ENCODE data around the gene IAPP. TPM values are rescaled to one million over a fixed set of nuclear protein-coding genes. Genes with fewer than 3 reads are reported as not detected.
A peak's percentile ranks its signal among the peaks of the same experiment; 100 is the strongest.
"Not testable (repeated sequence)": the region's sequence is repeated elsewhere in the genome, so short reads cannot be mapped to it uniquely, and the experiment has no call there.

IAPP gene
- total RNA-seq, 1 donor from 2014 or later = not detected

DNA sequence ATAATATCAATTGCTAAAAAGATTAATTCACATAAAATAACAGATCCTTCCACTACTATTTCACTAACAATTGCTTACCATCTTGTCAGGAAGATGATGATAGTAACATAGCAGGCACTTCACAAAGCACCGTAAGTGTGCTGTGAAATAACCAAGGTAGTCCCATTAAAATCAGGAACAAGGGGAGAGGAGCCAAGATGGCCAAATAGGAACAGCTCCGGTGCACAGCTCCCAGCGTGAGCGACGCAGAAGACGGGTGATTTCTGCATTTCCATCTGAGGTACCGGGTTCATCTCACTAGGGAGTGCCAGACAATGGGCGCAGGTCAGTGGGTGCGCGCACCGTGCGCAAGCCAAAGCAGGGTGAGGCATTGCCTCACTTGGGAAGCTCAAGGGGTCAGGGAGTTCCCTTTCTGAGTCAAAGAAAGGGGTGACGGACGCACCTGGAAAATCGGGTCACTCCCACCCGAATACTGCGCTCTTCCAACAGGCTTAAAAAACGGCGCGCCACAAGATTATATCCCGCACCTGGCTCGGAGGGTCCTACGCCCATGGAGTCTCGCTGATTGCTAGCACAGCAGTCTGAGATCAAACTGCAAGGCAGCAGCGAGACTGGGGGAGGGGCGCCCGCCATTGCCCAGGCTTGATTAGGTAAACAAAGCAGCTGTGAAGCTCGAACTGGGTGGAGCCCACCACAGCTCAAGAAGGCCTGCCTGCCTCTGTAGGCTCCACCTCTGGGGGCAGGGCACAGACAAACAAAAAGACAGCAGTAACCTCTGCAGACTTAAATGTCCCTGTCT lies 22.3 kb downstream of the IAPP start:
- not testable (repeated sequence) for H3K4me1 ChIP-seq (ENCODE audit: insufficient read depth, low read length); H3K4me1 Mint-ChIP-seq (ENCODE audit: low read depth, unreplicated experiment); H3K9me3 ChIP-seq (ENCODE audit: insufficient read depth, low read depth, low read length); H3K27me3 Mint-ChIP-seq (ENCODE audit: low read depth, unreplicated experiment); H3K79me2 ChIP-seq (ENCODE audit: insufficient read depth, low read length); H2AFZ ChIP-seq (ENCODE audit: low read depth, low read length); H3K27ac Mint-ChIP-seq (ENCODE audit: unreplicated experiment); H3K36me3 ChIP-seq (ENCODE audit: insufficient read depth, low read length); FAIRE-seq; H3K4me3 Mint-ChIP-seq (ENCODE audit: unreplicated experiment); H3K4me3 ChIP-seq (ENCODE audit: insufficient read depth, low read depth, low read length); DNase-seq (ENCODE audit: low read depth); H3K27ac ChIP-seq (ENCODE audit: low read depth, low read length); H3K9ac ChIP-seq (ENCODE audit: low read length); H3K36me3 Mint-ChIP-seq (ENCODE audit: low read depth, unreplicated experiment); H3K4me2 ChIP-seq (ENCODE audit: low read length); H3K27me3 ChIP-seq (ENCODE audit: insufficient read depth, low read length); H4K20me1 ChIP-seq (ENCODE audit: insufficient read depth, low read length); H3K9me3 Mint-ChIP-seq (ENCODE audit: unreplicated experiment)

- H3K4me1 Mint-ChIP-seq (ENCODE audit: low read depth, unreplicated experiment) = peaks cover 14% of the 10 kb centered on the region
- H3K36me3 Mint-ChIP-seq (ENCODE audit: low read depth, unreplicated experiment) = no peaks in the 10 kb centered on the region
- TF ChIP-seq, protein P1, sequence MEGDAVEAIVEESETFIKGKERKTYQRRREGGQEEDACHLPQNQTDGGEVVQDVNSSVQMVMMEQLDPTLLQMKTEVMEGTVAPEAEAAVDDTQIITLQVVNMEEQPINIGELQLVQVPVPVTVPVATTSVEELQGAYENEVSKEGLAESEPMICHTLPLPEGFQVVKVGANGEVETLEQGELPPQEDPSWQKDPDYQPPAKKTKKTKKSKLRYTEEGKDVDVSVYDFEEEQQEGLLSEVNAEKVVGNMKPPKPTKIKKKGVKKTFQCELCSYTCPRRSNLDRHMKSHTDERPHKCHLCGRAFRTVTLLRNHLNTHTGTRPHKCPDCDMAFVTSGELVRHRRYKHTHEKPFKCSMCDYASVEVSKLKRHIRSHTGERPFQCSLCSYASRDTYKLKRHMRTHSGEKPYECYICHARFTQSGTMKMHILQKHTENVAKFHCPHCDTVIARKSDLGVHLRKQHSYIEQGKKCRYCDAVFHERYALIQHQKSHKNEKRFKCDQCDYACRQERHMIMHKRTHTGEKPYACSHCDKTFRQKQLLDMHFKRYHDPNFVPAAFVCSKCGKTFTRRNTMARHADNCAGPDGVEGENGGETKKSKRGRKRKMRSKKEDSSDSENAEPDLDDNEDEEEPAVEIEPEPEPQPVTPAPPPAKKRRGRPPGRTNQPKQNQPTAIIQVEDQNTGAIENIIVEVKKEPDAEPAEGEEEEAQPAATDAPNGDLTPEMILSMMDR (IDR thresholded peaks at IDR 0.05; ENCODE audit: insufficient read depth, low read depth, low read length) = no peak
- no peak for TF ChIP-seq EZH2 (IDR thresholded peaks at IDR 0.05; ENCODE audit: insufficient read depth, low read length)
- H2AFZ ChIP-seq (ENCODE audit: low read depth, low read length) = peak overlapping the region; percentile 39
- DNase-seq (ENCODE audit: low read depth) (peak; percentile 13), FAIRE-seq (no peak)
- no peak overlapping the region for H3K4me3 Mint-ChIP-seq (ENCODE audit: unreplicated experiment)
- H3K4me1 ChIP-seq (ENCODE audit: insufficient read depth, low read length) = peaks cover 5% of the 10 kb centered on the region
- H3K79me2 ChIP-seq (ENCODE audit: insufficient read depth, low read length) = no peaks in the 10 kb centered on the region
- H3K27me3 Mint-ChIP-seq (ENCODE audit: low read depth, unreplicated experiment) = no peaks in the 10 kb centered on the region
- no peak overlapping the region for H3K27ac ChIP-seq (ENCODE audit: low read depth, low read length)
- no peak overlapping the region for H3K4me3 ChIP-seq (ENCODE audit: insufficient read depth, low read depth, low read length)
- H3K27me3 ChIP-seq (ENCODE audit: insufficient read depth, low read length) = no peaks in the 10 kb centered on the region
- H3K9me3 ChIP-seq (ENCODE audit: insufficient read depth, low read depth, low read length) = no peaks in the 10 kb centered on the region
- no peak overlapping the region for H3K4me2 ChIP-seq (ENCODE audit: low read length)
- H3K9me3 Mint-ChIP-seq (ENCODE audit: unreplicated experiment) = no peaks in the 10 kb centered on the region
- no peaks in the 10 kb centered on the region for H3K36me3 ChIP-seq (ENCODE audit: insufficient read depth, low read length)
- H3K9ac ChIP-seq (ENCODE audit: low read length) = no peak overlapping the region
- H3K27ac Mint-ChIP-seq (ENCODE audit: unreplicated experiment) = peak overlapping the region; percentile 15
- no peaks in the 10 kb centered on the region for H4K20me1 ChIP-seq (ENCODE audit: insufficient read depth, low read length)
These were observed 40.9 kb downstream of the IAPP start for GRCh38 chr12:21413369-21414277.

DNA sequence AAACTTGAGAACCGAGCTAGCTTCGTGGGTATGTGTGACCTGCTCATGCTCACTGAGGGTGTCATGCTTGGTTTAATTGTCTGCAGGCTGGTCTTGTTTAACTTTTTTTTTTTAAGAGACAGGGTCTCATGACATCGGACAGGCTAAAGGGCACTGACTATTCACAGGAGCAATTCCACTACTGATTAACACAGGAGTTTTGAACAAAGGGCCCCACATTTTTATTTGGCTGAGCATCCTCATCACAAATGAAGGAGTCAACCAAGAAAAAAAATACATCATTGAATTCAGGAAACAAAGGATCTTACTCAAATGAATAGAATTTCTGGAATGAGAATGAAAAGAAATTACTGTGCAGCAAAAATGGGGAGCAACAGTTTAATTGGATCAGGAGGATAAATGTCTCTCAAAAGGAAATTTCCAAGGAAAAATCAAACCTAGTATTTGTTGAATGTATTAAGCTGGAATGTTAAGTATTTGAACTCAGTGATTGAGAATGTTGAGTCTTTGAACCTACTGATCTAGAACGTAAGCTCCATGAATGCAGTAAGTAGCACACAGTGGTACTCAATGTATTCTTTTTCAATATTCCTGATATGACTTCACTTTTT lies 43.9 kb downstream of the IAPP start:
- Histone ChIP-seq H3K4me3 (ENCODE audit: insufficient read depth, low read depth, low read length) (no peak overlapping the region), H4K20me1 (ENCODE audit: insufficient read depth, low read length) (no peaks in the 10 kb centered on the region), H3K36me3 (ENCODE audit: insufficient read depth, low read length) (no peaks in the 10 kb centered on the region), H3K4me2 (ENCODE audit: low read length) (peak overlapping the region; percentile 58), H3K9ac (ENCODE audit: low read length) (peak overlapping the region; percentile 27), H3K79me2 (ENCODE audit: insufficient read depth, low read length) (no peaks in the 10 kb centered on the region), H2AFZ (ENCODE audit: low read depth, low read length) (peak overlapping the region; percentile 39), H3K27me3 (ENCODE audit: insufficient read depth, low read length) (no peaks in the 10 kb centered on the region), H3K27ac (ENCODE audit: low read depth, low read length) (peak overlapping the region; percentile 64), H3K4me1 (ENCODE audit: insufficient read depth, low read length) (peaks cover 5% of the 10 kb centered on the region), H3K9me3 (ENCODE audit: insufficient read depth, low read depth, low read length) (no peaks in the 10 kb centered on the region)
- Mint-ChIP-seq H3K4me1 (ENCODE audit: low read depth, unreplicated experiment) (peaks cover 14% of the 10 kb centered on the region), H3K36me3 (ENCODE audit: low read depth, unreplicated experiment) (no peaks in the 10 kb centered on the region), H3K9me3 (ENCODE audit: unreplicated experiment) (no peaks in the 10 kb centered on the region), H3K27ac (ENCODE audit: unreplicated experiment) (peak overlapping the region; percentile 41), H3K27me3 (ENCODE audit: low read depth, unreplicated experiment) (no peaks in the 10 kb centered on the region), H3K4me3 (ENCODE audit: unreplicated experiment) (no peak overlapping the region)
- DNase-seq (ENCODE audit: low read depth) (peak; percentile 49), FAIRE-seq (peak; percentile 55)
- TF ChIP-seq EZH2 (IDR thresholded peaks at IDR 0.05; ENCODE audit: insufficient read depth, low read length) = no peak
- TF ChIP-seq, protein P1 (IDR thresholded peaks at IDR 0.05; ENCODE audit: insufficient read depth, low read depth, low read length) = no peak

DNA sequence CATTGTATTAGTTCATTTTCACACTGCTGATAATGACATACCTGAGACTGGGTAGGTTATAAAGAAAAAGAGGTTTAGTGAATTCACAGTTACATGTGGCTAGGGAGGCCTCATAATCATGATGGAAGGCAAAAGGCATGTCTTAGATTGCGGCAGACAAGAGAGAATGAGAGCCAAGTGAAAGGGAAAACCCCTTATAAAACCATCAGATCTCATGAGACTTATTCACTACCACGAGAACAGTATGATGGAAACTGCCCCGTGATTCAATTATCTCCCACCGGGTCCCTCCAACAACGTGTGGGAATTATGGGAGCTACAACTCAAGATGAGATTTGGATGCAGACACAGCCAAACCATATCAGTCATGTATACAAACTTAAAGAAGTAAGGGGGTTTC lies 45.7 kb downstream of the IAPP start:
- not testable (repeated sequence) for H4K20me1 ChIP-seq (ENCODE audit: insufficient read depth, low read length); H3K9me3 Mint-ChIP-seq (ENCODE audit: unreplicated experiment); H3K4me3 Mint-ChIP-seq (ENCODE audit: unreplicated experiment); H3K4me1 ChIP-seq (ENCODE audit: insufficient read depth, low read length); H3K27me3 ChIP-seq (ENCODE audit: insufficient read depth, low read length); H3K4me3 ChIP-seq (ENCODE audit: insufficient read depth, low read depth, low read length); H3K4me2 ChIP-seq (ENCODE audit: low read length); H3K27ac ChIP-seq (ENCODE audit: low read depth, low read length); DNase-seq (ENCODE audit: low read depth); H3K36me3 ChIP-seq (ENCODE audit: insufficient read depth, low read length); H3K9ac ChIP-seq (ENCODE audit: low read length); H3K36me3 Mint-ChIP-seq (ENCODE audit: low read depth, unreplicated experiment); H3K27ac Mint-ChIP-seq (ENCODE audit: unreplicated experiment); H3K9me3 ChIP-seq (ENCODE audit: insufficient read depth, low read depth, low read length); FAIRE-seq; H3K79me2 ChIP-seq (ENCODE audit: insufficient read depth, low read length); H2AFZ ChIP-seq (ENCODE audit: low read depth, low read length); H3K27me3 Mint-ChIP-seq (ENCODE audit: low read depth, unreplicated experiment)
- peaks cover 13% of the 10 kb centered on the region for H3K4me1 Mint-ChIP-seq (ENCODE audit: low read depth, unreplicated experiment)
